Immature natural killer cell (primary cell): ENCODE results near the gene IZUMO4. TPM values are rescaled to one million over a fixed set of nuclear protein-coding genes. Genes with fewer than 3 reads are reported as not detected.
A peak's percentile ranks its signal among the peaks of the same experiment; 100 is the strongest.
"Not testable (repeated sequence)": the region's sequence is repeated elsewhere in the genome, so short reads cannot be mapped to it uniquely, and the experiment has no call there.

ENCODE experiments used
- DNase-seq, 3 donors: peaks; one replicate each; pipeline ENCODE4 v3.0.0; 2022; ENCODE audit warnings: mixed read lengths in 1 of 3
- H3K27ac Mint-ChIP-seq, 6 donors: one replicate each; pipeline ENCODE4 v1.8.0; 2020; ENCODE audit warnings: mixed read lengths in 6 of 6, mild to moderate bottlenecking in 5 of 6, inconsistent platforms in 4 of 6, moderate library complexity in 3 of 6
- H3K27me3 Mint-ChIP-seq, 3 donors: one replicate each; pipeline ENCODE4 v1.8.0; 2020 to 2021; ENCODE audit warnings: low read depth in 3 of 3, mild to moderate bottlenecking in 3 of 3, mixed read lengths in 3 of 3, moderate library complexity in 3 of 3, inconsistent platforms in 1 of 3
- H3K36me3 Mint-ChIP-seq, 3 donors: one replicate each; pipeline ENCODE4 v1.8.0; 2020; ENCODE audit warnings: mixed read lengths in 3 of 3, inconsistent platforms in 2 of 3, mild to moderate bottlenecking in 2 of 3
- H3K4me1 Mint-ChIP-seq, 2 donors: one replicate each; pipeline ENCODE4 v1.8.0; 2020; ENCODE audit warnings: inconsistent platforms in 2 of 2, mild to moderate bottlenecking in 2 of 2, mixed read lengths in 2 of 2, moderate library complexity in 1 of 2
- H3K4me3 Mint-ChIP-seq, 5 donors: one replicate each; pipeline ENCODE4 v1.8.0; 2020; ENCODE audit warnings: mild to moderate bottlenecking in 5 of 5, mixed read lengths in 5 of 5, inconsistent platforms in 3 of 5, moderate library complexity in 3 of 5
- H3K9me3 Mint-ChIP-seq, 6 donors: one replicate each; pipeline ENCODE4 v1.8.0; 2020; ENCODE audit warnings: mild to moderate bottlenecking in 6 of 6, mixed read lengths in 6 of 6, inconsistent platforms in 4 of 6, moderate library complexity in 3 of 6
- polyA plus RNA-seq, 3 donors: library from polyadenylated mRNA; unstranded; fragments of 300-500 nt; fragmentation: Illumina TruSeq; gene quantifications; one replicate each; pipeline ENCODE4 v1.2.3, GENCODE V29; 2021

IZUMO4 gene
- polyA plus RNA-seq, 3 donors from 2014 or later = 0.42 TPM; not detected in 2

- H3K4me3 Mint-ChIP-seq = no peak overlapping the region
- no peaks in the 10 kb centered on the region for H3K27me3 Mint-ChIP-seq
- H3K36me3 Mint-ChIP-seq = peaks cover 3 to 8% (median 5%) of the 10 kb centered on the region in 3 donors
- H3K9me3 Mint-ChIP-seq = no peaks in the 10 kb centered on the region
- H3K4me1 Mint-ChIP-seq = no peaks in the 10 kb centered on the region
- DNase-seq = no peak
- H3K27ac Mint-ChIP-seq = no peak overlapping the region
Measured at GRCh38 chr19:2122251-2122650, 25.5 kb downstream of the IZUMO4 start.

GRCh38 chr19:2122982-2123381, 26.3 kb downstream of the IZUMO4 start:
- no peak overlapping the region for H3K27ac Mint-ChIP-seq
- no peaks in the 10 kb centered on the region for H3K4me1 Mint-ChIP-seq
- H3K4me3 Mint-ChIP-seq = no peak overlapping the region
- no peaks in the 10 kb centered on the region for H3K9me3 Mint-ChIP-seq
- peaks cover 3 to 8% (median 5%) of the 10 kb centered on the region in 3 donors for H3K36me3 Mint-ChIP-seq
- DNase-seq = no peak
- H3K27me3 Mint-ChIP-seq = no peaks in the 10 kb centered on the region

GRCh38 chr19:2123682-2124387, 27.1 kb downstream of the IZUMO4 start:
- Mint-ChIP-seq H3K36me3 (peaks cover 1 to 2% (median 1%) of the 10 kb centered on the region in 3 donors), H3K4me1 (no peaks in the 10 kb centered on the region), H3K27ac (no peak overlapping the region), H3K4me3 (no peak overlapping the region), H3K9me3 (no peaks in the 10 kb centered on the region), H3K27me3 (no peaks in the 10 kb centered on the region)
- DNase-seq = no peak

- Mint-ChIP-seq H3K9me3 (no peaks in the 10 kb centered on the region), H3K27me3 (peaks cover 0 to 1% (median 0%) of the 10 kb centered on the region in 3 donors), H3K4me3 (no peak overlapping the region), H3K27ac (no peak overlapping the region), H3K36me3 (no peaks in the 10 kb centered on the region), H3K4me1 (no peaks in the 10 kb centered on the region)
- no peak for DNase-seq
Measured at GRCh38 chr19:2126879-2127518, 30.3 kb downstream of the IZUMO4 start.

- no peak for DNase-seq
- H3K27ac Mint-ChIP-seq = no peak overlapping the region
- no peaks in the 10 kb centered on the region for H3K36me3 Mint-ChIP-seq
- H3K4me1 Mint-ChIP-seq = no peaks in the 10 kb centered on the region
- H3K9me3 Mint-ChIP-seq = no peaks in the 10 kb centered on the region
- no peak overlapping the region for H3K4me3 Mint-ChIP-seq
- peaks cover 0 to 1% (median 0%) of the 10 kb centered on the region in 3 donors for H3K27me3 Mint-ChIP-seq
Measured at GRCh38 chr19:2127758-2128157, 31.0 kb downstream of the IZUMO4 start.

- not testable (repeated sequence) for H3K27ac Mint-ChIP-seq, DNase-seq, H3K9me3 Mint-ChIP-seq, H3K27me3 Mint-ChIP-seq, H3K4me3 Mint-ChIP-seq, H3K4me1 Mint-ChIP-seq, H3K36me3 Mint-ChIP-seq
Measured at GRCh38 chr19:2128252-2128651, 31.5 kb downstream of the IZUMO4 start.

- H3K4me3 Mint-ChIP-seq = no peak overlapping the region
- H3K27ac Mint-ChIP-seq = no peak overlapping the region
- no peaks in the 10 kb centered on the region for H3K9me3 Mint-ChIP-seq
- peaks cover 0 to 4% (median 3%) of the 10 kb centered on the region in 3 donors for H3K36me3 Mint-ChIP-seq
- no peaks in the 10 kb centered on the region for H3K4me1 Mint-ChIP-seq
- no peak for DNase-seq
- peaks cover 0 to 1% (median 0%) of the 10 kb centered on the region in 3 donors for H3K27me3 Mint-ChIP-seq
Measured at GRCh38 chr19:2129022-2129421, 32.3 kb downstream of the IZUMO4 start.

- no peaks in the 10 kb centered on the region for H3K4me1 Mint-ChIP-seq
- peaks cover 0 to 4% (median 3%) of the 10 kb centered on the region in 3 donors for H3K36me3 Mint-ChIP-seq
- DNase-seq = no peak
- no peak overlapping the region for H3K4me3 Mint-ChIP-seq
- H3K27ac Mint-ChIP-seq = no peak overlapping the region
- peaks cover 0 to 1% (median 0%) of the 10 kb centered on the region in 3 donors for H3K27me3 Mint-ChIP-seq
- no peaks in the 10 kb centered on the region for H3K9me3 Mint-ChIP-seq
Measured at GRCh38 chr19:2129486-2129885, 32.8 kb downstream of the IZUMO4 start.

GRCh38 chr19:2129892-2130770, 33.4 kb downstream of the IZUMO4 start:
- Mint-ChIP-seq H3K27ac (no peak overlapping the region), H3K4me1 (no peaks in the 10 kb centered on the region), H3K4me3 (no peak overlapping the region), H3K27me3 (peaks cover 0 to 1% (median 0%) of the 10 kb centered on the region in 3 donors), H3K9me3 (no peaks in the 10 kb centered on the region), H3K36me3 (peaks cover 0 to 4% (median 3%) of the 10 kb centered on the region in 3 donors)
- no peak for DNase-seq

- H3K27me3 Mint-ChIP-seq, DNase-seq, H3K36me3 Mint-ChIP-seq, H3K4me3 Mint-ChIP-seq, H3K4me1 Mint-ChIP-seq, H3K9me3 Mint-ChIP-seq, H3K27ac Mint-ChIP-seq: not testable (repeated sequence)
Measured at GRCh38 chr19:2131012-2131975, 34.6 kb downstream of the IZUMO4 start.

- no peak for DNase-seq
- Mint-ChIP-seq H3K27me3 (peaks cover 0 to 1% (median 0%) of the 10 kb centered on the region in 3 donors), H3K27ac (no peak overlapping the region), H3K36me3 (peaks cover 0 to 4% (median 3%) of the 10 kb centered on the region in 3 donors), H3K9me3 (no peaks in the 10 kb centered on the region), H3K4me1 (no peaks in the 10 kb centered on the region), H3K4me3 (no peak overlapping the region)
Measured at GRCh38 chr19:2132191-2132590, 35.5 kb downstream of the IZUMO4 start.

- Mint-ChIP-seq H3K4me1 (no peaks in the 10 kb centered on the region), H3K27ac (peak overlapping the region in 2 of 6 donors; percentile 40 to 73), H3K36me3 (peaks cover 0 to 4% (median 3%) of the 10 kb centered on the region in 3 donors), H3K4me3 (no peak overlapping the region), H3K9me3 (no peaks in the 10 kb centered on the region), H3K27me3 (peaks cover 0 to 1% (median 0%) of the 10 kb centered on the region in 3 donors)
- no peak for DNase-seq
Measured at GRCh38 chr19:2132731-2133490, 36.2 kb downstream of the IZUMO4 start.
